Pulmonary artery endothelial cell (primary cell): ENCODE data around the gene S1PR3. TPM values are rescaled to one million over a fixed set of nuclear protein-coding genes. Genes with fewer than 3 reads are reported as not detected.

Experiments used
- DNase-seq: peaks from one replicate; pipeline ENCODE4 v3.0.0-alpha.2; 2011; ENCODE audit warnings: low read depth, low spot score
- total RNA-seq: library from RNA; depleted of rRNA; stranded (reverse); fragments of >200 nt; gene quantifications from 2 replicates; pipeline ENCODE4 v1.2.3, GENCODE V29; 2014

The S1PR3 gene
- total RNA-seq, 1 donor from 2014 or later: 22.4 TPM

GRCh38 chr9:88968799-88969198, 22.5 kb upstream of the S1PR3 start:
- DNase-seq: no peak

- DNase-seq: no peak
Measured at GRCh38 chr9:88969646-88970373, 21.5 kb upstream of the S1PR3 start.

GRCh38 chr9:88971131-88971960, 19.9 kb upstream of the S1PR3 start:
- no peak for DNase-seq

- DNase-seq: no peak
Measured at GRCh38 chr9:88972401-88972800, 18.9 kb upstream of the S1PR3 start.

- DNase-seq: no peak
Measured at GRCh38 chr9:88973281-88974045, 17.8 kb upstream of the S1PR3 start.

- DNase-seq: no peak
Measured at GRCh38 chr9:88974641-88975040, 16.6 kb upstream of the S1PR3 start.

GRCh38 chr9:88975966-88976889, 15.0 kb upstream of the S1PR3 start:
- no peak for DNase-seq

- DNase-seq: no peak
Measured at GRCh38 chr9:88976890-88977257, 14.4 kb upstream of the S1PR3 start.

GRCh38 chr9:88978034-88978433, 13.2 kb upstream of the S1PR3 start:
- no peak for DNase-seq

- no peak for DNase-seq
Measured at GRCh38 chr9:88979021-88979420, 12.2 kb upstream of the S1PR3 start.

GRCh38 chr9:88979791-88980190, 11.5 kb upstream of the S1PR3 start:
- DNase-seq: no peak

- no peak for DNase-seq
Measured at GRCh38 chr9:88980740-88981203, 10.5 kb upstream of the S1PR3 start.

GRCh38 chr9:88983865-88984542, 7.3 kb upstream of the S1PR3 start:
- no peak for DNase-seq

GRCh38 chr9:88984543-88984883, 6.8 kb upstream of the S1PR3 start:
- DNase-seq: no peak

GRCh38 chr9:88985616-88986015, 5.7 kb upstream of the S1PR3 start:
- DNase-seq: no peak

GRCh38 chr9:88986776-88987175, 4.5 kb upstream of the S1PR3 start:
- no peak for DNase-seq

- DNase-seq: no peak
Measured at GRCh38 chr9:88987661-88988060, 3.6 kb upstream of the S1PR3 start.

- no peak for DNase-seq
Measured at GRCh38 chr9:88988796-88989641, 2.2 kb upstream of the S1PR3 start.

GRCh38 chr9:88990041-88990728, 1.1 kb upstream of the S1PR3 start:
- DNase-seq: no peak
